HG02588 (cell line): ENCODE results near the gene GPN1.
"Not testable (repeated sequence)": the region's sequence is repeated elsewhere in the genome, so short reads cannot be mapped to it uniquely, and the experiment has no call there.

Experiments used
- ATAC-seq: cut with Tn5 transposase; IDR thresholded peaks from one replicate; pipeline ENCODE4 v1.9.1; 2021; ENCODE audit warnings: mild to moderate bottlenecking, moderate library complexity; ENCODE audit not compliant: unreplicated experiment

GPN1 gene

DNA sequence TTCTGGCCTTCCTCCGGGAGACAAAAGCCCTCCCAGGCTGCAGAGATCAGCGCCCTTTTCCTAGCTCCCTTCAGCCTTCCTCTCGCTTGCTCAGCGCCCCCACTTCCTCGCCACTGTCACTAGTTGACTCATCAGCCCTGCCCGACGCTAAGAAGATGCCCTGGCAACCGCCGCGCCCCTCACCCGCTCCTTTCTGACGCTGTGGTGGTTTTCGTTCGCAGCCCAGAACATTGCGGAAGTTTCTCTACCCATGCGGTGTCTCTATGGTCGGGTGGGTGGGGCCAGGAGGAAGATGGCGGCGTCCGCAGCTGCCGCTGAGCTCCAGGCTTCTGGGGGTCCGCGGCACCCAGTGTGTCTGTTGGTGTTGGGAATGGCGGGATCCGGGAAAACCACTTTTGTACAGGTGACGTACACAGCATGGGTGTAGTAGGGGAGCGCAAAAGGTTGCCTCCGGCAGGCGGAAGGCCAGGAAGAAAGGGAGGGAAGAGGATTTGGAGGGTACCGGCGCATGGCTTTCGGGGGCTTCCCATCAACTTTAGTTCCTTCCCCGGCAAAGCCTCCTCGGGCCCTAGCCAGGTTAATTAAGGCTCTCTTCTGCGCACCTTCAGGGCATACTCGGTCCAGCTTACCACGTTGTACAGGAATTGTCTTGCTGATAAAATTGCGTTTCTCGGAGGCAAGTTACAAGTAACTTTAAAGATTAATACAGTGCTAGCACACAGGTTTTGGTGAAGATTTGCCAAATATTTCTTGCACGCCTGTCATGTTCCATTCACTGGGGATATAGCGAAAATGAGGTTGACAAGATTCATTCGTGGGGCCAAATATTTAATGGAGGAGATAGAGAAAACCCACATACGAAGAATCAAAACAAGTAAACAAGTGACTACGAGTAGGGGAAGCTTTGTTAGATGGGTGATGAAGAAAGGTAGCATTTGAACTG lies at the start of gene GPN1, which contains the start of gene CCDC121:
Gene GPN1 (plus strand): TSS at position 284 of the 943 bp plus-strand sequence. CDS start 9 bp downstream, at position 293.
Gene CCDC121 (minus strand): TSS at position 246 of the 943 bp plus-strand sequence. CDS start 1,213 bp downstream, outside the sequence.
- ATAC-seq: peak; percentile 99

DNA sequence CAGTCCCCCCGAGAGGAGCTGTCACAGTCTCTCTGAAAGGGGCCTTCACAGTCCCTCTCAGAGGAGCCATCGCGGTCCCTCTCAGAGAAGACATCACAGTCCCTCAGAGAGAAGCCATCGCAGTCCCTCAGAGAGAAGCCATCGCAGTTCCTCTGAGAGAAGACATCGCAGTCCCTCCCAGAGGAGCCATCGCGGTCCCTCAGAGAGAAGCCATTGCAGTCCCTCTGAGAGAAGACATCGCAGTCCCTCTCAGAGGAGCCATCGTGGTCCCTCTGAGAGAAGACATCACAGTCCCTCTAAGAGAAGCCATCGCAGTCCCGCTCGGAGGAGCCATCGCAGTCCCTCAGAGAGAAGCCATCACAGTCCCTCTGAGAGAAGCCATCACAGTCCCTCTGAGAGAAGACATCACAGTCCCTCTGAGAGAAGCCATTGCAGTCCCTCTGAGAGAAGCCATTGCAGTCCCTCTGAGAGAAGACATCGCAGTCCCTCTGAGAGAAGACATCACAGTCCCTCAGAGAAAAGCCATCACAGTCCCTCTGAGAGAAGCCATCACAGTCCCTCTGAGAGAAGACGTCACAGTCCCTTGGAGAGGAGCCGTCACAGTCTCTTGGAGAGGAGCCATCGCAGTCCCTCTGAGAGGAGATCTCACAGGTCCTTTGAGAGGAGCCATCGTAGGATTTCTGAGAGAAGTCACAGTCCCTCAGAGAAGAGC lies 47.3 kb upstream of the GPN1 start:
- no peak for ATAC-seq

DNA sequence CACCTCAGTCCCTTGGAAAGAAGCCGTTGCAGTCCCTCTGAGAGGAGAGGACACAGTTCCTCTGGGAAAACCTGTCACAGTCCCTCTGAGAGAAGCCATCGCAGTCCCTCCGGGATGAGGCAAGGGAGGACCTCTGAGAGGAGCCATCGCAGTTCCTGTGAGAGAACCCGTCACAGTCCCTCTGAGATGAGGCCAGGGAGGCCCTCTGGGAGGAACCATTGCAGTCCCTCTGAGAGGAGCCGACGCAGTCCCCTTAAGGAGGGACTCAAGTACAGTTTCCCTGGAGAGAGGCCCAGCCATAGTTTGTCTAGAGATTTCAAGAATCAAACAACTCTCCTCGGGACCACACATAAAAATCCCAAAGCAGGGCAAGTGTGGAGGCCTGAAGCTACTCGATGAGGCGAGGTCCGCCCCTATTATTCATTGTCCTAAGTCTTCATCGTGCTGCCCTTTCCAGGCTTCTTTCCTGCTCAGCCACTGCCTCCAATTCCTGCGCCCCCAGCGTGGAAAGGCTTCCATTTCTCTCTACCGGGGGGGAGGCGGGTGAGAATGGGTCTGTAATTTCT lies 46.6 kb upstream of the GPN1 start:
- ATAC-seq: no peak

DNA sequence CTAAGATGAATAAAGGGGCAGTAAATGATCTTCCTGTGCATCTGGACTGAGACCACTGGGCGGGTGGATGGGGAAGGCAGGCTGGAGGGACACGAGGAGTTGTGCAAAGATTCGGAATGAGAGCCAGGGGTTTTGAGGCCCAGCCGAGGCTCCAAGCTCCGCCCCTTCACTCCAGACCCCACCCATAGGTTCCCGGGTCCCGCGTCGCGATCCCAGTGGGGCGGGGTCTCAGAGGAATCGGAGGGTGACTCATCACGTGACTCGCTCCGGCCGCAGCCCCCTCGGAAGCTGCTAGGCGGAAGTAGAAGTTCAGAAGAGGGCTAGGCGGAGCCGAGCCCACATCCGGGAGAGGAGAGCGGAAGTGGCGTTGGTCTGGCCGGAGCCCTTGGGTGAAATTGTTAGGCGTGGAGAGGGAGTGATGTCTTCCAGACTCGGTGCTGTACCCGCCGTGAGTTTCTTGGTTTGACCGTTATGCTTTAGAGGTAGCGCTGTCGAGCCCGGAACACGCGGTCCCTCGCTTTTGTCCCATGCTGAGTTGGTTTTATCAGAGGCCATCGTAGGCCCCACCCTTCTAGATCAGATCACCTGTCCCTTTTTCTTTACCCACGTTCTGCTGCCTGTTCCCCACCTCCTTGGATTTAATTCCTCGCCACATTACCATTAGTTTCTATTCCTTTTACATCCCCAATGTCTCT lies 46.0 kb upstream of the GPN1 start, which contains the start of gene ZNF512:
Gene ZNF512 (plus strand): TSS at position 348 of the 695 bp plus-strand sequence. CDS start 71 bp downstream, at position 419.
- ATAC-seq: peak; percentile 84

DNA sequence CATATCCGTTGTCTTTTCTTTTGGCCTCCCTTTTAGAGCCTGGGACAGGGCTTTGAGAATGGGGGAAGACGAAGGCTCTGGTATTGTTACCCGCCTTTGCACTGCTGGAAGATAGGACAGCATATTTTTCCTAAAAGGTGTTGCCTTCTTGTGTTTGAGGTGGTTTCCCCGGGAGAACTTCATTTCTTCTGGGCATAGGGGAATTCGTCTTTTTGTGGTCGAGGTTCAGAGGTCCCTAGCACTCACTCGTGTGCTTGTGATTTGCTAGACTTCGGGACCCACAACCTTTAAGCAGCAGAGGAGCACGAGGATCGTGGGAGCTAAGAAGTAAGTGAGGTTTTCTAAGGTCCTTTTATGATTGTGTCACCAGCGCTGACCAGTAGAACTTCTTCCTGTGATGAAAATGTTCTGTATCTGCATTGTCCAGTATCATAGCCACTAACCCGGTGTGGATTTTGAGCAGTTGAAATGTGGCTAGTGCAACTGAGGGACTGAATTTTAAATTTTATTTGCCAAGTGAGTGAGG lies 45.4 kb upstream of the GPN1 start:
- peak; percentile 6 for ATAC-seq

DNA sequence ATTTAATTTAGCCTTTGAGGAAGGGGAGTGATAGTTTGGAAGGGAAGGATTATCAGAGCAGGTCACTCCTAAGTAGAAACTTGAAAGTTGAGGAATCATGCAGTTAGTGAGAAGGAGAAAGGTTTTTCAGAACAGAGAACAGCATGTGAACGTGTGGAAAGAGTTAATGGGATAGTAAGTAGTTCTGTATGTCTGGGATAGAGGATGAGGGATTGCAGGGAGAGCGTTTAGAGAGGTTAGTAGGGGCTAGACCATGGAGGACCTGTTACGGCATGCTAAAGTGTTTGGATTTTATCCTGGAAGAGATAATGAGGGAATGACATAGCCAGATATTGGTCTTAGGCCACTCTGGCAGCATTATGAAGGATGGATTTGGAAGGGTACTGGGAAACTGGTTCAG lies 44.3 kb upstream of the GPN1 start:
- ATAC-seq: no peak

DNA sequence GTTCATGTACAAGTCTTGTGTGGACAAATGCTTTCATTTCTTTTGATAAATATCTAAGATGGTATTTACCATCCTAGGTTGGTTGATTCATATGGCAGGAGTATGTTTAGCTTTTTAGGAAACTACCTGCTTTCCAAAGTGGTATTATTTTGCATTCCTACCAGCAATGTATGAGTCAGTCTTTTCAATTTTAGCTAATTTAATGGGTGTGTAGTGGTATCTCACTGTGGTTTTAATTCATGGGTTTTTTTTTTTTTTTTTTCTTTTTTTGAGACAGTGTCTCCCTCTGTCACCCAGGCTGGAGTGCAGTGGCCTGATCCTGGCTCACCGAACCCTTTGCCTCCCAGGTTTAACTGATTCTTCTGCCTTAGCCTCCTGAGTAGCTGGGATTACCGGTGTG lies 41.8 kb upstream of the GPN1 start:
- ATAC-seq: no peak

DNA sequence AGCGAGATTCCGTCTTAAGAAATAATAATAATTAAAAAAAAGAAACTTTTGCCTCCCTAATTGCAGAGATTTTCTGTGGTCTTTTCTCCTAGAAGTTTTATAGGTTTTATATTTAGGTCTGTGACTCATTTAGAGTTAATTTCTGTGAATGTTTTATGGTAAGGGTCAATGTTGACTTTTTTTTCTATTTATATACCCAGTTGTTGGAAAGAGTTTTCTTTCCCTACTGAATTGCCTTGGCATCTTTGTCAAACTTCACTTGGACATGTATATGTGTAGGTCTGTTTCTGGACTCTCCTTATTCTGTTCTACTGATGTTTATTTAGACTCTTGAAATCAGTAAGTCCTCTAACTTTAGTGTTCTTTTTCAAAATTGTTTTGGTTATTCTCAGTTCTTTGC lies 40.5 kb upstream of the GPN1 start:
- ATAC-seq: no peak

DNA sequence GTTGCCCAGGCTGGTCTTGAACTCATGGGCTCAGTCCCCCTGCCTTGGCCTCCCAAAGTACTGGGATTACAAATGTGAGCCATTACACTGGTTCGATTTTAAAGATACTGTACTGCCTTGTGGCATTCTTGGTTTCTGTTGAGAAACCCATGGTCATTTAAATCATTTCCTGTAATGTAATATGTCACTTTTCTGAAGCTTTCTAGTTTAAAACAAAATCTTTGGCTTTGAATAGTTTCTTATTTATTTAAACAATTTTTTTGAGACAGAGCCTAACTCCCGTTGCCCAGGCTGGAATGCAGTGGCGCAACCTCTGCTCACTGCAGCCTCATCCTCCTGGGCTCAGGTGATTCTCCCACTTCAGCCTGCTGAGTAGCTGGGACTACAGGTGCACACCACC lies 37.1 kb upstream of the GPN1 start:
- ATAC-seq: no peak

DNA sequence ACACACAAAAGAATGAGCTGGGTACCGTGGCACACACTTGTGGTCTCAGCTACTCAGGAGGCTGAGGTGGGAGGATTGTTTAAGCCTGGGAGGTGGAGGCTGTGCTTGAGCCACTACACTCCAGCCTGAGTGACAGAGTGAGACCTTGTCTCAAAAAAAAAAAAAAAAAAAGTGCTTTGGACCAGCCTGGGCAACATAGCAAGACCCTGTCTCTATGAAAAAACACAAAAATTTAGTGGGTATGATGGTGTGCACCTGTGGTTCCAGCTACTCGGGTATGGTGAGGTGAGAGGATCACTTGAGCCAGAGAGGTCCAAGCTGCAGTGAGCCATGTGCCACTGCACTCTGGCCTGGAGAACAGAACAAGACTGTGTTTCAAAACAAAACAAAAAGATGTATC lies 35.6 kb upstream of the GPN1 start:
- ATAC-seq: no peak

DNA sequence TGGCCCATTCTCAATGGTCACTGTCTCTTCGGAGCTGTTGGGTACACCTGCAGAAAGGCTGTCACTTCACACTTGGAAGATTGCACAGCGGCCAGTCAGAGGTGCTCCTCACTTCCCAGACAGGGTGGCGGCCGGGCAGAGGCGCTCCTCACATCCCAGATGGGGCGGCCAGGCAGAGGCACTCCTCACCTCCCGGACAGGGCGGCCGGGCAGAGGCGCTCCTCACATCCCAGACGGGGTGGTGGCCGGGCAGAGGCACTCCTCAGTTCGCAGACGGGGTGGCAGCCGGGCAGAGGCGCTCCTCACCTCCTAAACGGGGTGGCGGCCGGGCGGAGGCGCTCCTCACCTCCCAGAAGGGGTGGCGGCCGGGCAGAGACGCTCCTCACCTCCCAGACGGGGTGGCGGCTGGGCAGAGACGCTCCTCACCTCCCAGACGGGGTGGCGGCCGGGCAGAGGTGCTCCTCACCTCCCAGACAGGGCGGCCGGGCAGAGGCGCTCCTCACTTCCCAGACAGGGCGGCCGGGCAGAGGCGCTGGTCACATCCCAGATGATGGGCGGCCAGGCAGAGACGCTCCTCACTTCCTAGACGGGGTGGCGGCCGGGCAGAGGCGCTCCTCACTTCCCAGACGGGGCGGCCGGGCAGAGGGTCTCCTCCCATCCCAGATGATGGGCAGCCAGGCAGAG lies 34.7 kb upstream of the GPN1 start:
- not testable (repeated sequence) for ATAC-seq

DNA sequence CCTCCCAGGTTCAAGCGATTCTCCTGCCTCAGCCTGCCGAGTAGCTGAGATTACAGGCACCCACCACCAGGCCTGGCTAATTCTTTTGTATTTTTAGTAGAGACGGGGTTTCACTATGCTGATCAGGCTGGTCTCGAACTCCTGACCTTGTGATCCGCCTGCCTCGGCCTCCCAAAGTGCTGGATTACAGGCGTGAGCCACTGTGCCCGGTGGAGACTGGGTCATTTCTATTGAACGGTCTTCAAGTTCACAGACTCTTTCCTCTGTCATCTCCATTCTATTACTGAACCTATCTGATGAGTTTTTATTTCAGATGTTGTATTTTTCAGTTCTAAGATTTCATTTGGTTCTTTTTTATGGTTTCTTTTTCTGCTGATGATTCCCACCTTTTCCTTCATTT lies 33.4 kb upstream of the GPN1 start:
- ATAC-seq: not testable (repeated sequence)

DNA sequence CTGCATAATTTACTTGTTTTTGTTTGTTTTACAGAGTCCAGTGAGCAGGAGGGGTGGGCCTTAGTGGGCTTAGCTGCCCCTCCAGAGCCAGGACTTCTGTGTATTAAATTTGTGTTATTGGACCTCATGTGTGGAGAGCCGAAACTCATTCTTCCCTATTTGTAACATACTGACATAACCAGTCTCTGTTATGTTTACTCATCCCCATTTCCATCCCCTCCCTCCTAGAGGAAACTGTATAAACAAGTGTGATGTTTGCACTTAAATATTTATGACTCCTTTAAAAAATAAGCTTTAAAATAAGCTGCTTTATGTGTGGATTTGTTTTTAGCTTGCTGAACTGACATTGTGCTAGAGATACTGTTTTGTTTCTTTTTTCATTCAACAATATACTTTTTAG lies 32.2 kb upstream of the GPN1 start:
- ATAC-seq: no peak

DNA sequence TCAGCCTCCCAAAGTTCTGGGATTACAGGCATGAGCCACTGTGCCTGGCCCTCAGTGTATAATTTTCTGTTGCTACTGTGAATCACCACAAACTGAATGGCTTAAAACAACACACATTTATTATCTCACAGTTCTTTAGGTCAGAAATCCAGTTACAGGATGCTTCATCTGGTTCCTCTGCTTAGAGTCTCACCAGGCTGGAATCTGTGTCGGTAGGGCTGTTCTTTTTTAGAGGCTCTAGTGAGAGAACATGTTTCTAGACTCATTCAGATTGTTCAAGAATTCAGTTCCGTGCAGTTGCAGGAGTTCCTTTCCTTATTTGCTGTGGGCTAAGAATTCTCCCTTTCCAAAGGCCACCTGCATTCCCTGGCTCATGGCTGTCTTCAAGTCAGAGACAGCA lies 22.2 kb upstream of the GPN1 start:
- no peak for ATAC-seq

DNA sequence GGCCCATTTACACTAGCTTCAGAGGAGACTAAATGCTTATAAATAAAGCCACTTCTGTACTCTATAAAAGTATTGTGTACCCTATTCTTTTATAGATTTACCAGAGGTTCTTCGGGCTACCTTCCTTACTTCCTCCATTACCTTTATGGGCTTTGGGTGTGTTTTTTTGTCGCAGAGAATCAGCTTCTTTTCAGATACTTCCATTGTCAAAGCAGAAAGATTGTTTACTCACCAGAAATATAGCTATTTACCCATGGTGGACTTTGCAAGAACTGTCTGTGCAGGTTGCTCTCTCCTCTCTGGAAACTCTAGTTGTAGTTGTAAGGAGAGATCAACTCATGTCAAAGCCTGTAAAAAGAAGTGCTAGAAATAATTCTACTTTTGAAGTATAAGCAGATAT lies 14.9 kb upstream of the GPN1 start:
- no peak for ATAC-seq

DNA sequence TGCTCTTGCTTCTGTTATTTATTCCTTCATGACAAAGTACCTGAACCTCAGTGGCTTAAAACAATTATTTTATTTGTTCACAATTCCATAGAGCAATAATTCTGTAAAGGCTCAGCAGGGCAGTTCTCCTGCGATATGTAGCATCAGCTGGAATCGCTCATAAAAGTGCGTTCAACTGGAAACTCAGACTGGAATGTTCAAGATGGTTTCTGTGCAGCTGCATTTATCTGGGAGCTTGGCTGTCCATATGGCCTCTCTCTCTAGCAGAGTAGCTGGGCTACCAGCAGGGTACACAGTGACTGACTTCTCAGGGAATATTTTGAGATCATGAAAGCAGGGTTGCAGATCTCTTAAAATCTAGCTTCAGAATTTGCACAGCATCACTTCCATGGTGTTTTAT lies 13.5 kb upstream of the GPN1 start:
- ATAC-seq: no peak

DNA sequence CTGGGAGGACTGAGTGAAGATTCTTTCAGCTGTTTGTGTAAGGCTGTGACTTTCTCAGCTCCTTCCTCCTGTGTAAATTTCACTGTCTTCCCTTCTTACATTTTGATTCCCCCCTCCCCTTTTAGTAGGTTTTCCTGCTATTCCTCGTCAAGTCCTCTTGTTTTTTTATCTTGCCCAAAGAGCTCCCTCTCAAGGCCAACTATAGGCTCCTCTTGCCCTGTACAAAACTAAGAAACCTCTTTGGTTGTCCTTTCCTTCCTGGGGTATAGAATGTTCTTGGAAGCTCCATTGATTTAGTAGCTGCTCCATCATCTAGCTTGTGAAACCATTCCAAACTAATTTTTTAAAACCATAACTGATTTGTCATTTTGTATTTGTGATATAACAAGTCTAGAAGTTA lies 7.3 kb upstream of the GPN1 start:
- ATAC-seq: no peak

DNA sequence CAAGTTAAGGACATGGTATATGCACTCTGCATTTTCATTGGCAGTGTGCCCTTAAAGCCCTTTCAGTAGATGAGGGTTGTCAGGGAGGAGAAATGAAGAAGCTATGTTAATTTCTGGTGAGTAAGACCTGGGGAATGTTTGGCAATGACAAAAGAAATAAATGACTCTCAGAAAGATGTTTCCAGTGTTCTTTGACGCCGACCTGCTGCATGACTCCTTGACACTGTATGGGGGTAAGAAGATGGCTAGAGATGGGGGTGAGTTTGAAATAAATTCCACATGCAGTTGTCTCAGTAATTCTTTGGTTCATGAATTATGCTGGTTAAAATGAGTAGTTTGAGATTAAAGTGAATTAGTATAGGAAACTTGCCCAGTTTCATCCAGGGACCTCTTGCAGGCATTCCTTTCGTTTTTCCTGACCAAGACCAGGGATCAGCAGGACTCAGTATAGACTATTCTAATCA lies 5.9 kb upstream of the GPN1 start:
- ATAC-seq: no peak

DNA sequence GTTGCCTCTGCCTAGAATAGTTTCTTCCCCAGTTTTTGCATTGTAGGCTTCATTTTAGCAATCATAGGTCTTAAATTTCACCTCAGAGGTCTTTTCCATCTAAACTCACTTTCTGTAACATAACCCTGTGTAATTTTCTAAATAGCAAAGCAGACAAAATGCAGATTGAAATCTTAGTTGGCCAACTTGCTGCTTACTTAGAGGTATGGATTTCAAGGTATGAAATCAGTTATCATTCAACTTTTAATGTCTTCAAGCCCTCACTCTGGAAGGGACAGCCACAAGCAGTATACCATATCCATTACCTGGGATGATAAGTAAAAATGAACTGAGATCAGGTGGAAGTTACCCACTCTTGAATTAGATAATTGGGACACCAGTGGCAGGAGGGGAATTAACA lies 3.9 kb upstream of the GPN1 start:
- no peak for ATAC-seq

DNA sequence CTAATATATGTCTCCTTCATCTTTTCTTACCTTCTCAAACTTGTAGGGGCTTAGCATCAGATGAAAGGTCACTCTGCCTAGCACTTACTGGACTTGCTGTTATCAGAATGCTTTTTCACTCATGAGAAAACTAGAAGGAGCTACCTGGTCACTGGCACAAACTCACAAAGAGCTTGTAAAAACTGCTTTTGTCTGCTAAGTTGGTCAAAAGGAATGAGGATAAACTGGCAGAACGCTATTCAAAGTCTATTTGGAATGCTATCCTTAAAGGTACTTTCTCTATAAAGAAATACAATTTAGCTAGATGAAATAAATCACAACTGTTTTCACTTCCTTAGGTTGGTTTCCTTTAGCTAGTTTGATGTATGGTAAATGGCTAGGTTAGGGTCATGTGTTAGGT lies 2.5 kb upstream of the GPN1 start:
- ATAC-seq: not testable (repeated sequence)
